HepG2 (cell line): Measurements from ENCODE around the gene WDR37. TPM values are rescaled to one million over a fixed set of nuclear protein-coding genes. Genes with fewer than 3 reads are reported as not detected.

Experiments used
- ELF3 ChIP-seq: IDR thresholded peaks from 2 replicates; pipeline ENCODE4 v1.6.1; 2016; ENCODE audit warnings: missing genetic modification reagents, missing compliant biosample characterization
- FIP1L1 ChIP-seq: fragments of 200-400 bp; formaldehyde crosslinking; IDR thresholded peaks from 2 replicates; pipeline ENCODE4 v1.6.1; 2018; ENCODE audit warnings: low read depth, mild to moderate bottlenecking, low read length, moderate library complexity, borderline replicate concordance; ENCODE audit not compliant: insufficient read depth
- GABPA ChIP-seq, 2 experiments: IDR thresholded peaks; 2 replicates each; pipeline ENCODE4 v1.6.1; 2011 to 2016; ENCODE audit warnings: low read depth in 2 of 2, low read length in 1 of 2, missing biosample characterization in 1 of 2, missing genetic modification characterization in 1 of 2
- KDM6A ChIP-seq: IDR thresholded peaks from 2 replicates; pipeline ENCODE4 v1.6.1; 2016; ENCODE audit warnings: low read depth
- KLF6 ChIP-seq: IDR thresholded peaks from 2 replicates; pipeline ENCODE4 v1.8.0; 2016; ENCODE audit warnings: missing biosample characterization, missing genetic modification reagents
- MEF2D ChIP-seq: sonication (generic); formaldehyde crosslinking; IDR thresholded peaks from 2 replicates; pipeline ENCODE4 v1.5.1; 2020; ENCODE audit warnings: mild to moderate bottlenecking, missing genetic modification reagents
- NFAT5 ChIP-seq: sonication (generic); formaldehyde crosslinking; IDR thresholded peaks from 2 replicates; pipeline ENCODE4 v1.4.0; 2020; ENCODE audit warnings: missing genetic modification reagents
- PRDM10 ChIP-seq: sonication (generic); formaldehyde crosslinking; IDR thresholded peaks from 2 replicates; pipeline ENCODE4 v1.4.0; 2020; ENCODE audit warnings: low read depth, missing genetic modification reagents
- UBTF ChIP-seq: sonication (generic); formaldehyde crosslinking; IDR thresholded peaks from 2 replicates; pipeline ENCODE4 v1.4.0; 2020; ENCODE audit warnings: mild to moderate bottlenecking, missing genetic modification reagents
- ZNF326 ChIP-seq: sonication (generic); formaldehyde crosslinking; IDR thresholded peaks from 2 replicates; pipeline ENCODE4 v1.4.0; 2020; ENCODE audit warnings: missing genetic modification reagents, borderline replicate concordance
- ZNF501 ChIP-seq: sonication (generic); formaldehyde crosslinking; IDR thresholded peaks from 2 replicates; pipeline ENCODE4 v1.5.1; 2020; ENCODE audit warnings: mild to moderate bottlenecking, moderate library complexity, missing genetic modification reagents
- ZNF782 ChIP-seq: sonication (generic); formaldehyde crosslinking; IDR thresholded peaks from 2 replicates; pipeline ENCODE4 v1.4.0; 2020; ENCODE audit warnings: missing genetic modification reagents, mild to moderate bottlenecking, borderline replicate concordance
- polyA plus RNA-seq, 8 experiments: library from polyadenylated mRNA; depleted of rRNA in 3 of 8; stranded (reverse) in 7 of 8; unstranded in 1 of 8; fragments of >200 nt; fragmentation: Illumina TruSeq in 4 of 8; extraction: Trizol in 4 of 8; gene quantifications; 2 replicates each; pipeline versions ENCODE4 v1.2.1 to v1.2.3, GENCODE V29; 2011 to 2016; ENCODE audit warnings: low read depth in 4 of 8, missing spikeins in 1 of 8, mixed read lengths in 1 of 8; ENCODE audit not compliant: insufficient read depth in 1 of 8
- total RNA-seq, 5 experiments: library from RNA; depleted of rRNA; stranded (reverse); fragments of >200 nt; fragmentation: Illumina TruSeq; extraction: Trizol; gene quantifications; 2 replicates each; pipeline ENCODE4 v1.2.3, GENCODE V29; 2016; ENCODE audit warnings: low read depth in 1 of 5
- TF ChIP-seq, protein P1 (sequence below): sonication (generic); formaldehyde crosslinking; IDR thresholded peaks from 2 replicates; pipeline ENCODE4 v1.4.0; 2020; ENCODE audit warnings: missing genetic modification reagents

WDR37 gene
- total and polyA plus RNA-seq, 2 of the 13 experiments (the other 11 are each of a cell fraction or from before 2014, with no cell fraction given), result 5.9 to 7.5 TPM

GRCh38 chr10:1048732-1049424 lies 7.3 kb upstream of the WDR37 start, which contains the start of gene IDI1 (continued):
- TF ChIP-seq PRDM10 (CRISPR knock-in tag) (no peak), ZNF501 (peak; percentile 96), UBTF (CRISPR knock-in tag) (peak; percentile 73; the same call in 1 of the 2 replicates), ELF3 (CRISPR knock-in tag) (peak; percentile 28), NFAT5 (CRISPR knock-in tag) (no peak), KLF6 (CRISPR knock-in tag) (0 out of 2 replicates have a peak, but pooled peaks have one; percentile 31), FIP1L1 (0 out of 2 replicates have a peak, but pooled peaks have one; percentile 8), MEF2D (peak; percentile 57), ZNF782 (CRISPR knock-in tag) (peak; percentile 95; the same call in 1 of the 2 replicates), ZNF326 (no peak; the same call in 1 of the 2 replicates), KDM6A (no peak; the same call in 1 of the 2 replicates), GABPA (IDR thresholded peaks at IDR 0.05; ENCODE audit: low read depth, low read length) (peak; percentile 77), GABPA (CRISPR knock-in tag; IDR thresholded peaks at IDR 0.05; ENCODE audit: low read depth) (peak; percentile 95)
- TF ChIP-seq, protein P1, sequence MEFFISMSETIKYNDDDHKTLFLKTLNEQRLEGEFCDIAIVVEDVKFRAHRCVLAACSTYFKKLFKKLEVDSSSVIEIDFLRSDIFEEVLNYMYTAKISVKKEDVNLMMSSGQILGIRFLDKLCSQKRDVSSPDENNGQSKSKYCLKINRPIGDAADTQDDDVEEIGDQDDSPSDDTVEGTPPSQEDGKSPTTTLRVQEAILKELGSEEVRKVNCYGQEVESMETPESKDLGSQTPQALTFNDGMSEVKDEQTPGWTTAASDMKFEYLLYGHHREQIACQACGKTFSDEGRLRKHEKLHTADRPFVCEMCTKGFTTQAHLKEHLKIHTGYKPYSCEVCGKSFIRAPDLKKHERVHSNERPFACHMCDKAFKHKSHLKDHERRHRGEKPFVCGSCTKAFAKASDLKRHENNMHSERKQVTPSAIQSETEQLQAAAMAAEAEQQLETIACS, result peak; percentile 20; the same call in 1 of the 2 replicates
